GM23338 (cell line): Measurements from ENCODE around the gene SORL1-AS1.
"Not testable (repeated sequence)": the region's sequence is repeated elsewhere in the genome, so short reads cannot be mapped to it uniquely, and the experiment has no call there.

Source experiments
- ATAC-seq: fragments of 200-7000 bp; cut with Tn5 transposase; 3 replicates; pipeline ENCODE4 v1.9.1; 2020
- DNase-seq: peaks from one replicate; pipeline ENCODE4 v3.0.0-alpha.2; 2015; ENCODE audit warnings: low spot score
- H2AFZ ChIP-seq: fragments of 200-600 bp; sonication (generic); 2 replicates; pipeline ENCODE4 v1.8.0; 2016; ENCODE audit warnings: antibody characterized with exemption, mild to moderate bottlenecking, moderate library complexity
- H3F3A ChIP-seq: fragments of 200-600 bp; sonication (generic); replicated peaks from 2 replicates; pipeline ENCODE4 v1.8.0; 2017; ENCODE audit warnings: antibody characterized with exemption, mixed run types, low read depth
- H3K27ac ChIP-seq: fragments of 200-600 bp; sonication (generic); 2 replicates; pipeline ENCODE4 v1.6.1; 2016; ENCODE audit warnings: low read depth
- H3K27me3 ChIP-seq: fragments of 200-600 bp; sonication (generic); 2 replicates; pipeline ENCODE4 v1.8.0; 2016; ENCODE audit warnings: mild to moderate bottlenecking, mixed run types, moderate library complexity; ENCODE audit not compliant: insufficient read depth
- H3K36me3 ChIP-seq: fragments of 200-600 bp; sonication (generic); 2 replicates; pipeline ENCODE4 v1.8.0; 2016; ENCODE audit warnings: mild to moderate bottlenecking; ENCODE audit not compliant: insufficient read depth
- H3K4me1 ChIP-seq: fragments of 200-600 bp; sonication (generic); 2 replicates; pipeline ENCODE4 v1.8.0; 2016; ENCODE audit warnings: mild to moderate bottlenecking, moderate library complexity; ENCODE audit not compliant: insufficient read depth
- H3K4me2 ChIP-seq: fragments of 200-600 bp; sonication (generic); 2 replicates; pipeline ENCODE4 v1.7.1; 2017; ENCODE audit warnings: mixed run types
- H3K4me3 ChIP-seq: fragments of 200-600 bp; sonication (generic); 2 replicates; pipeline ENCODE4 v1.6.1; 2016; ENCODE audit warnings: mixed run types
- H3K79me2 ChIP-seq: fragments of 200-600 bp; sonication (generic); replicated peaks from 2 replicates; pipeline ENCODE4 v1.8.0; 2017; ENCODE audit warnings: mild to moderate bottlenecking; ENCODE audit not compliant: insufficient read depth
- H3K9me2 ChIP-seq: fragments of 200-600 bp; sonication (generic); 2 replicates; pipeline ENCODE4 v1.8.0; 2017; ENCODE audit not compliant: insufficient read depth
- H4K20me1 ChIP-seq: fragments of 200-600 bp; sonication (generic); replicated peaks from 2 replicates; pipeline ENCODE4 v1.8.0; 2017; ENCODE audit warnings: mild to moderate bottlenecking; ENCODE audit not compliant: insufficient read depth
- H3K27ac Mint-ChIP-seq: 2 replicates; pipeline ENCODE4 v1.8.0; 2020; ENCODE audit warnings: inconsistent platforms, mild to moderate bottlenecking, moderate library complexity, mixed read lengths
- H3K27me3 Mint-ChIP-seq: 3 replicates; pipeline ENCODE4 v1.8.0; 2022; ENCODE audit warnings: low read depth, mild to moderate bottlenecking, moderate library complexity, mixed read lengths, inconsistent platforms; ENCODE audit not compliant: insufficient read depth, poor library complexity
- H3K36me3 Mint-ChIP-seq: 3 replicates; pipeline ENCODE4 v1.8.0; 2021; ENCODE audit warnings: low read depth, mild to moderate bottlenecking, inconsistent platforms, moderate library complexity, mixed read lengths
- H3K4me1 Mint-ChIP-seq: 3 replicates; pipeline ENCODE4 v1.8.0; 2020; ENCODE audit warnings: mild to moderate bottlenecking, inconsistent platforms, mixed read lengths
- H3K4me3 Mint-ChIP-seq: 3 replicates; pipeline ENCODE4 v1.8.0; 2021; ENCODE audit warnings: moderate library complexity, mild to moderate bottlenecking, inconsistent platforms, mixed read lengths
- H3K9me3 Mint-ChIP-seq: 3 replicates; pipeline ENCODE4 v1.8.0; 2020; ENCODE audit warnings: moderate library complexity, mild to moderate bottlenecking, inconsistent platforms, mixed read lengths
- TF ChIP-seq, protein P1 (sequence below): fragments of 250-450 bp; sonication (Bioruptor Pico); IDR thresholded peaks from 2 replicates; pipeline ENCODE4 v1.5.0; 2020; ENCODE audit warnings: mild to moderate bottlenecking, moderate library complexity

SORL1-AS1 gene

DNA sequence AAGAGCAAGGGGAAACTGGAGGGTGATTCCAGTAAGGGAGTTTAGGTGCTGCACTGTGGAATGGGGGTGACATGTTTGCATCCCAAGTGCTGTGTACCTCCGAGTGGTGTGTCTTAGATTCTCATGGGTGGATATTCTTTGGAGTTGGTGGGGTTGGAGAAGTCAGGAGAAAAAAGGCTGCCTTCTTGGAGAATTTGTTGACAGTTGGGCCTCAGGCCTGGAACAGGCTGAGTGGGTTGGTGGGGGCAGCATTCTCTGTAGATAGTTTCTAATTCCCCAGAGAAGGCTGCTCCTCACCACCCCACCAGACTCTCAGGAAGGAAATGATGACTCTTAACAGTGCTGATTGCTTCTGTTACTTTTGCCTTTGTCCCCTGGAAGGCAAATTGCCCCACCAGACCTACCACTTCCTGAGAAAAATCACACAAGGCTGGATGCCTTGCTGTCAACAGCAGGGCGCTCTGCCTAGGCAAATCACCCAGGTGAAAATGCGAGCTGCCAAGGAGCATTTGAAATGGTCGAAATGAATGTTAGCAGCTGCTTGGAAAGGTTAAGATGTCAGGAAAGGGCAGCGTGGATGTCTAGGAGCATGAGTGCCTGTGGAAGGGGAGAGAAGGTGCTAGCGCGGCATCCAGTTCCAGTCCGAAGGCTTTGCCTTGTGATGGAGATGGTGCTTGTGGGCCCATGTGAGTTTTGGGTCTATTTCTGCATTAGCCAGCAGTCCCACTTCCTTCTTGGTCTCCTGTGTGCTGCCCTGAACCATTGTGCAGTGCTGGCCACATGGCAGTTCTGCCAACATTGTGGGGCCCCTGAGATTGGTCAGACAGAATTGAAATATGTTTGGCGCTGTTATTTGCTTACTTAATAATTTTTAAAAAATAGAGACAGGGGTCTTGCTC lies 29.7 kb upstream of the SORL1-AS1 start (continued):
- TF ChIP-seq, protein P1, sequence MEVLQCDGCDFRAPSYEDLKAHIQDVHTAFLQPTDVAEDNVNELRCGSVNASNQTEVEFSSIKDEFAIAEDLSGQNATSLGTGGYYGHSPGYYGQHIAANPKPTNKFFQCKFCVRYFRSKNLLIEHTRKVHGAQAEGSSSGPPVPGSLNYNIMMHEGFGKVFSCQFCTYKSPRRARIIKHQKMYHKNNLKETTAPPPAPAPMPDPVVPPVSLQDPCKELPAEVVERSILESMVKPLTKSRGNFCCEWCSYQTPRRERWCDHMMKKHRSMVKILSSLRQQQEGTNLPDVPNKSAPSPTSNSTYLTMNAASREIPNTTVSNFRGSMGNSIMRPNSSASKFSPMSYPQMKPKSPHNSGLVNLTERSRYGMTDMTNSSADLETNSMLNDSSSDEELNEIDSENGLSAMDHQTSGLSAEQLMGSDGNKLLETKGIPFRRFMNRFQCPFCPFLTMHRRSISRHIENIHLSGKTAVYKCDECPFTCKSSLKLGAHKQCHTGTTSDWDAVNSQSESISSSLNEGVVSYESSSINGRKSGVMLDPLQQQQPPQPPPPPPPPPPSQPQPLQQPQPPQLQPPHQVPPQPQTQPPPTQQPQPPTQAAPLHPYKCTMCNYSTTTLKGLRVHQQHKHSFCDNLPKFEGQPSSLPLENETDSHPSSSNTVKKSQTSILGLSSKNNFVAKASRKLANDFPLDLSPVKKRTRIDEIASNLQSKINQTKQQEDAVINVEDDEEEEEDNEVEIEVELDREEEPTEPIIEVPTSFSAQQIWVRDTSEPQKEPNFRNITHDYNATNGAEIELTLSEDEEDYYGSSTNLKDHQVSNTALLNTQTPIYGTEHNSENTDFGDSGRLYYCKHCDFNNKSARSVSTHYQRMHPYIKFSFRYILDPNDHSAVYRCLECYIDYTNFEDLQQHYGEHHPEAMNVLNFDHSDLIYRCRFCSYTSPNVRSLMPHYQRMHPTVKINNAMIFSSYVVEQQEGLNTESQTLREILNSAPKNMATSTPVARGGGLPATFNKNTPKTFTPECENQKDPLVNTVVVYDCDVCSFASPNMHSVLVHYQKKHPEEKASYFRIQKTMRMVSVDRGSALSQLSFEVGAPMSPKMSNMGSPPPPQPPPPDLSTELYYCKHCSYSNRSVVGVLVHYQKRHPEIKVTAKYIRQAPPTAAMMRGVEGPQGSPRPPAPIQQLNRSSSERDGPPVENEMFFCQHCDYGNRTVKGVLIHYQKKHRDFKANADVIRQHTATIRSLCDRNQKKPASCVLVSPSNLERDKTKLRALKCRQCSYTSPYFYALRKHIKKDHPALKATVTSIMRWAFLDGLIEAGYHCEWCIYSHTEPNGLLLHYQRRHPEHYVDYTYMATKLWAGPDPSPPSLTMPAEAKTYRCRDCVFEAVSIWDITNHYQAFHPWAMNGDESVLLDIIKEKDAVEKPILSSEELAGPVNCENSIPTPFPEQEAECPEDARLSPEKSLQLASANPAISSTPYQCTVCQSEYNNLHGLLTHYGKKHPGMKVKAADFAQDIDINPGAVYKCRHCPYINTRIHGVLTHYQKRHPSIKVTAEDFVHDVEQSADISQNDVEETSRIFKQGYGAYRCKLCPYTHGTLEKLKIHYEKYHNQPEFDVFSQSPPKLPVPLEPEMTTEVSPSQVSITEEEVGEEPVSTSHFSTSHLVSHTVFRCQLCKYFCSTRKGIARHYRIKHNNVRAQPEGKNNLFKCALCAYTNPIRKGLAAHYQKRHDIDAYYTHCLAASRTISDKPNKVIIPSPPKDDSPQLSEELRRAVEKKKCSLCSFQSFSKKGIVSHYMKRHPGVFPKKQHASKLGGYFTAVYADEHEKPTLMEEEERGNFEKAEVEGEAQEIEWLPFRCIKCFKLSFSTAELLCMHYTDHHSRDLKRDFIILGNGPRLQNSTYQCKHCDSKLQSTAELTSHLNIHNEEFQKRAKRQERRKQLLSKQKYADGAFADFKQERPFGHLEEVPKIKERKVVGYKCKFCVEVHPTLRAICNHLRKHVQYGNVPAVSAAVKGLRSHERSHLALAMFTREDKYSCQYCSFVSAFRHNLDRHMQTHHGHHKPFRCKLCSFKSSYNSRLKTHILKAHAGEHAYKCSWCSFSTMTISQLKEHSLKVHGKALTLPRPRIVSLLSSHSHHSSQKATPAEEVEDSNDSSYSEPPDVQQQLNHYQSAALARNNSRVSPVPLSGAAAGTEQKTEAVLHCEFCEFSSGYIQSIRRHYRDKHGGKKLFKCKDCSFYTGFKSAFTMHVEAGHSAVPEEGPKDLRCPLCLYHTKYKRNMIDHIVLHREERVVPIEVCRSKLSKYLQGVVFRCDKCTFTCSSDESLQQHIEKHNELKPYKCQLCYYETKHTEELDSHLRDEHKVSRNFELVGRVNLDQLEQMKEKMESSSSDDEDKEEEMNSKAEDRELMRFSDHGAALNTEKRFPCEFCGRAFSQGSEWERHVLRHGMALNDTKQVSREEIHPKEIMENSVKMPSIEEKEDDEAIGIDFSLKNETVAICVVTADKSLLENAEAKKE = no peak

DNA sequence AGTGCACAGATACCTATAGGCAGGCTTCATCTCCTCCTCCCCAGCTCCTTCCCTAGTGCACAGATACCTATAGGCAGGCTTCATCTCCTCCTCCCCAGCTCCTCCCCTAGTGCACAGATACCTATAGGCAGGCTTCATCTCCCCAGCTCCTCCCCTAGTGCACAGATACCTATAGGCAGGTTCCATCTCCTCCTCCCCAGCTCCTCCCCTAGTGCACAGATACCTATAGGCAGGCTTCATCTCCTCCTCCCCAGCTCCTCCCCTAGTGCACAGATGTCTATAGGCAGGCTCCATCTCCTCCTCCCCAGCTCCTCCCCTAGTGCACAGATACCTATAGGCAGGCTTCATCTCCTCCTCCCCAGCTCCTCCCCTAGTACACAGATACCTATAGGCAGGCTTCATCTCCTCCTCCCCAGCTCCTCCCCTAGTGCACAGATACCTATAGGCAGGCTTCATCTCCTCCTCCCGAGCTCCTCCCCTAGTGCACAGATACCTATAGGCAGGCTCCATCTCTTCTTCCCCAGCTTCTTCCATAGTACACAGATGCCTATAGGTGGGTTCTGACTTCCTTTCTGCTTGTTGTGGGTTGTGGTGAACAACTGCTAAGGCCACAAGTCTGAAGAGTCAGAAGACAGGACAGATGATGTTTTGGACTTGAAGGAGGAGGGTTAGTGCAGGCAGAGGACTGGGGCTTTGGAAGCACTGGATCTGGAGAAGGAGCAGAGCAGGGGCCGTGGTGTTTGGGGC lies 28.9 kb upstream of the SORL1-AS1 start:
- Mint-ChIP-seq H3K4me1 (peaks cover 55% of the 10 kb centered on the region), H3K36me3 (peaks cover 29% of the 10 kb centered on the region)

More for the DNA sequence above, 28.9 kb upstream of the SORL1-AS1 start:
- not testable (repeated sequence) for ATAC-seq, H3K27ac ChIP-seq, H3K4me3 Mint-ChIP-seq, H3K27me3 ChIP-seq, H3K9me3 Mint-ChIP-seq, DNase-seq, H3K4me3 ChIP-seq, H4K20me1 ChIP-seq, H3K9me2 ChIP-seq, H3K4me2 ChIP-seq, H2AFZ ChIP-seq, H3K27me3 Mint-ChIP-seq
- Histone ChIP-seq H3K79me2 (peaks cover 42% of the 10 kb centered on the region), H3F3A (peaks cover 16% of the 10 kb centered on the region), H3K36me3 (peaks cover 10% of the 10 kb centered on the region; the same call in 1 of the 2 replicates), H3K4me1 (peaks cover 35% of the 10 kb centered on the region)
- H3K27ac Mint-ChIP-seq = peak overlapping the region; percentile 60
